Type B pancreatic cell (in vitro differentiated cells): ENCODE data around the gene ARMH4. TPM values are rescaled to one million over a fixed set of nuclear protein-coding genes. Genes with fewer than 3 reads are reported as not detected.

Experiments
- DNase-seq: peaks from one replicate; pipeline ENCODE4 v3.0.0; 2021; ENCODE audit warnings: mixed read lengths; ENCODE audit not compliant: unreplicated experiment; ENCODE audit errors: extremely low spot score
- H3K27ac Mint-ChIP-seq: 2 replicates; pipeline ENCODE4 v1.8.0; 2021; ENCODE audit warnings: mild to moderate bottlenecking, mixed read lengths
- H3K27me3 Mint-ChIP-seq: 2 replicates; pipeline ENCODE4 v1.8.0; 2021; ENCODE audit warnings: mixed read lengths
- H3K36me3 Mint-ChIP-seq: 2 replicates; pipeline ENCODE4 v1.8.0; 2021; ENCODE audit warnings: mixed read lengths
- H3K4me1 Mint-ChIP-seq: one replicate; pipeline ENCODE4 v1.8.0; 2021; ENCODE audit warnings: mixed read lengths; ENCODE audit not compliant: unreplicated experiment
- H3K4me3 Mint-ChIP-seq: 2 replicates; pipeline ENCODE4 v1.8.0; 2021; ENCODE audit warnings: mild to moderate bottlenecking, mixed read lengths
- H3K9me3 Mint-ChIP-seq: 2 replicates; pipeline ENCODE4 v1.8.0; 2021; ENCODE audit warnings: mixed read lengths
- long read RNA-seq: library from polyadenylated mRNA; unstranded; transcript quantifications from one replicate; pipeline ENCODE4 v2.0.0, GENCODE V29; 2020
- total RNA-seq: library from RNA; stranded (reverse); gene quantifications from 2 replicates; pipeline ENCODE4 v1.2.1, GENCODE V29; 2021; ENCODE audit warnings: low replicate concordance
- TF ChIP-seq, protein P1 (sequence below): fragments of 200-600 bp; sonication (generic); conservative IDR thresholded peaks from 2 replicates; pipeline ENCODE4 v1.5.0; 2021; ENCODE audit warnings: antibody characterized with exemption, mild to moderate bottlenecking

ARMH4 gene, protein sequence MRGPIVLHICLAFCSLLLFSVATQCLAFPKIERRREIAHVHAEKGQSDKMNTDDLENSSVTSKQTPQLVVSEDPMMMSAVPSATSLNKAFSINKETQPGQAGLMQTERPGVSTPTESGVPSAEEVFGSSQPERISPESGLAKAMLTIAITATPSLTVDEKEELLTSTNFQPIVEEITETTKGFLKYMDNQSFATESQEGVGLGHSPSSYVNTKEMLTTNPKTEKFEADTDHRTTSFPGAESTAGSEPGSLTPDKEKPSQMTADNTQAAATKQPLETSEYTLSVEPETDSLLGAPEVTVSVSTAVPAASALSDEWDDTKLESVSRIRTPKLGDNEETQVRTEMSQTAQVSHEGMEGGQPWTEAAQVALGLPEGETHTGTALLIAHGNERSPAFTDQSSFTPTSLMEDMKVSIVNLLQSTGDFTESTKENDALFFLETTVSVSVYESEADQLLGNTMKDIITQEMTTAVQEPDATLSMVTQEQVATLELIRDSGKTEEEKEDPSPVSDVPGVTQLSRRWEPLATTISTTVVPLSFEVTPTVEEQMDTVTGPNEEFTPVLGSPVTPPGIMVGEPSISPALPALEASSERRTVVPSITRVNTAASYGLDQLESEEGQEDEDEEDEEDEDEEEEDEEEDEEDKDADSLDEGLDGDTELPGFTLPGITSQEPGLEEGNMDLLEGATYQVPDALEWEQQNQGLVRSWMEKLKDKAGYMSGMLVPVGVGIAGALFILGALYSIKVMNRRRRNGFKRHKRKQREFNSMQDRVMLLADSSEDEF
- total RNA-seq: 7.5 and 22.0 TPM in 2 replicates
- long read RNA-seq, full-length matches to known transcripts: 2 of 14 reads
- long read RNA-seq, partial matches to known transcripts: 8 of 14 reads
- long read RNA-seq, other reads (novel, unspliced or antisense): 4 of 14 reads

DNA sequence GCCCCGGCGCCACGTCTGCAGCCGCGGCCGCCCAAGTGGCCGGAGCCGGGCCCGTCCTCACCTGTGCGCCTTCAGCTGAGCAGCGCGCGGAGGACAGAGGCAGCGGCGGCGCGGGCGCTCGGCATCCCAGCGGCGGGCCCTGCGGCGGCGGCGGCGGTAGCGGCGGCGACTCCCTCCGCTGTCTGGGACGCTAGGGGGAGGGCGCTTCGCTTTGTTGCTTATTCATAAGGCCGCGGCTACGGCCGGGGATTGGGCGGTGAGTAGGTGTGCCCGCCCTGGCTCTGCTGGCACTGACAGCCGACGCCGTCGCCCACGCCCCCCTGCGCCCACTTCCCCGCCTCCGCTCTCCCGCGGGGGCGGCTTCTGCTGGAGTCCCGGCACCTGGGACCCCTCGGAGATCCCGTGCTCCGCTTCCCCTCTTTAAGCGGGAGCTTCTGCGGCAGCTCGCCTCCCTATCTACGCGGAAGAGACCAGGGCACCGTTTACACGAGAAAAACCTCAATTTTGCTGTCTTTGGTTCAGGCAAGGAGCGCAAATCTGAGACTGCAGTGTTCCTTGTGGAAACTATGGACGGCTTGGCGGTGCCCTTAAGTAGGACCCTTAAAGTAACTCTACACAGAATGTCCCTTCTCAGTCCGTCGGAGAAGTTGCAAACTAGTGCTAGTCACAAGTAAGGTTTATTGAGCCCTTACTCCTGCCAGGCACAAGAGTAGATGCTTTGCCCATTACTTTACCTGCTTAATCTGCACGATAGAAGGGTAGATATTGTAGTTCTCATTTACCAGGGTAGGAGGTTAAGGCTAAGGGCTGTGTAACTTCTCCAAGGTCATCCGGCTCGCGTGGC, at the start of gene ARMH4:
ARMH4 (minus strand) TSS at position 200 of the 844 bp plus-strand sequence. CDS start 12,855 bp downstream, outside the sequence.
- Mint-ChIP-seq H3K27ac (peak within 1 kb of the TSS; percentile 59), H3K9me3 (no peaks in the 10 kb centered on the region), H3K27me3 (peaks cover 50% of the 10 kb centered on the region), H3K4me3 (peak within 1 kb of the TSS; percentile 94), H3K36me3 (no peaks in the 10 kb centered on the region), H3K4me1 (peaks cover 15% of the 10 kb centered on the region)
- DNase-seq: peak; percentile 85
- TF ChIP-seq, protein P1, sequence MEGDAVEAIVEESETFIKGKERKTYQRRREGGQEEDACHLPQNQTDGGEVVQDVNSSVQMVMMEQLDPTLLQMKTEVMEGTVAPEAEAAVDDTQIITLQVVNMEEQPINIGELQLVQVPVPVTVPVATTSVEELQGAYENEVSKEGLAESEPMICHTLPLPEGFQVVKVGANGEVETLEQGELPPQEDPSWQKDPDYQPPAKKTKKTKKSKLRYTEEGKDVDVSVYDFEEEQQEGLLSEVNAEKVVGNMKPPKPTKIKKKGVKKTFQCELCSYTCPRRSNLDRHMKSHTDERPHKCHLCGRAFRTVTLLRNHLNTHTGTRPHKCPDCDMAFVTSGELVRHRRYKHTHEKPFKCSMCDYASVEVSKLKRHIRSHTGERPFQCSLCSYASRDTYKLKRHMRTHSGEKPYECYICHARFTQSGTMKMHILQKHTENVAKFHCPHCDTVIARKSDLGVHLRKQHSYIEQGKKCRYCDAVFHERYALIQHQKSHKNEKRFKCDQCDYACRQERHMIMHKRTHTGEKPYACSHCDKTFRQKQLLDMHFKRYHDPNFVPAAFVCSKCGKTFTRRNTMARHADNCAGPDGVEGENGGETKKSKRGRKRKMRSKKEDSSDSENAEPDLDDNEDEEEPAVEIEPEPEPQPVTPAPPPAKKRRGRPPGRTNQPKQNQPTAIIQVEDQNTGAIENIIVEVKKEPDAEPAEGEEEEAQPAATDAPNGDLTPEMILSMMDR: peak; percentile 45

DNA sequence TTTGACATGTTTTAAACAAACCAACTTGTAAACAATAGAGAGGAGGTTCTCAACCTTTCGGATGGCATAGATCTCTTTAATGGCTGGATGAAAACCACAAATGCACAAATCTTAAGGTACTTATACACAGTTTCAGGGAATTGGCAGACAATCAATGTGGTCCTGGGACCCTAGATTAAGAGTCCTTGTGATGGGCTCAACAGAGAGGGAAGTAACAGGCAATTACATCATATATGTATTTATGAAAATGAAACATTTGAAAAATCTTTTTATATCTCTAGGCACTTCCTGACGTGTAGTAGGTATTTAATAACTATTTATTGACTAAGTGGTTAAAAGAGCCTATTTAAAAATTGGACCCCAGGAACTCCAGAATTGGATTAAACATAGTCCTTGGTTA, 48.8 kb upstream of the ARMH4 start:
- TF ChIP-seq, protein P1: no peak
- no peak for DNase-seq
- H3K4me3 Mint-ChIP-seq: peak overlapping the region; percentile 95
- H3K36me3 Mint-ChIP-seq: peaks cover 8% of the 10 kb centered on the region
- peak overlapping the region; percentile 93 for H3K27ac Mint-ChIP-seq
- no peaks in the 10 kb centered on the region for H3K9me3 Mint-ChIP-seq
- peaks cover 2% of the 10 kb centered on the region for H3K27me3 Mint-ChIP-seq
- H3K4me1 Mint-ChIP-seq: peaks cover 17% of the 10 kb centered on the region

DNA sequence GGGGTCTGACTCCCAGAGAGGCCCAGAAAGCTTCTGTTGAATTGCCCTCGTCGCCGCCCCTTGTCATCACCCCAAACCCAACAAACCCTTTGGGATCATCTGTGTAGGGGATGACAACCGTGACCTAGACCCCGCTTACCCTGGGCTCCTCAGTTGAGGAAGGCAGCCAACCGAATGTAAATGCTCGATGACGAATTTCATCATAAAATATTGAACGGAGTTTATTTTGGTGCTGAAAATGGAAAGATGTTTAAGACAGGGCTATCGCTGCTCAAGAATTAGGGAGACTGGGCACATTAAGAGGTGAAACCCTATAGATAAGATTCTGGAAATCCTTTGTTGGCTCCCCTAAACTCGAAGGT, 48.4 kb upstream of the ARMH4 start:
- peaks cover 5% of the 10 kb centered on the region for H3K27me3 Mint-ChIP-seq
- DNase-seq: no peak
- TF ChIP-seq, protein P1: no peak
- peak overlapping the region; percentile 95 for H3K4me3 Mint-ChIP-seq
- no peaks in the 10 kb centered on the region for H3K9me3 Mint-ChIP-seq
- peak overlapping the region; percentile 93 for H3K27ac Mint-ChIP-seq
- peaks cover 8% of the 10 kb centered on the region for H3K36me3 Mint-ChIP-seq
- H3K4me1 Mint-ChIP-seq: peaks cover 17% of the 10 kb centered on the region

DNA sequence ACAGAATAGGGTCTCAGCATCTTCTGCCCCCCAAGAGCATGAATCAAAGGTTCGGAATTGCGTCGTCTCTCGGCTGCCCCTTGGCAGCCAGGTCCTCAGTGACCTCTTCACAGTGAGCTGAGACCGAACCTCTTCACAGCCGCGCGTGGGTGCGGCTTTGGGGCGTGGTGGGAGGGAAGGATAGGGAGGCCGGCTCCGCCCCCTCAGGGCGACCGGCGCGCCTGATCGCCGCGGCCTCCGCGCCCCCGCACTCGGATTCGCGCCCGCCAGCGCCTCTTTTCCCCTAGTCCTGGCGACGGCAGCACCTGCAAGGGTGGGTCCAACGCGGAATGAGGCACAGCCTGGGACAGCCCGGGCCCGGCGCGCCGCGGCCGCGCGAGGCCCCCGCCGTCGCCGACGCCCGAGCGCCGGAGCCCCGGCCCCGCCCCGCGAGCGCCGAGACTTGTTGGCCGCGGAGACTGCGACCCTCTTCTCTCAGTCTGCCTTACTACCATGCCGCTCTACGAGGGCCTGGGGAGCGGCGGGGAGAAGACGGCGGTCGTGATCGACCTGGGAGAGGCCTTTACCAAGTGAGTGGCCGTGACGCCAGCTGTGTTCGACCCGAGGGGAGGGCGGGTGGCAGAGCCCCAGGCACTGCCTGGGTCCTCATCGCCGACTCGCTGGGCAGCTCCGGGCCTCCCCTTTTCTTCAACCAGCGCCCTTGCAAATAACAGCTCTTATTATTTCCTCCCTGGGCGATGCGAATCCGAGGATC, 47.9 kb upstream of the ARMH4 start, which contains the start of gene ACTR10:
ACTR10 (plus strand) TSS at position 424 of the 754 bp plus-strand sequence; CDS start at position 493, 69 bp downstream.
- Mint-ChIP-seq H3K9me3 (no peaks in the 10 kb centered on the region), H3K27me3 (peaks cover 5% of the 10 kb centered on the region), H3K4me1 (peaks cover 17% of the 10 kb centered on the region), H3K4me3 (peak within 1 kb of the TSS; percentile 98), H3K36me3 (peaks cover 8% of the 10 kb centered on the region), H3K27ac (peak within 1 kb of the TSS; percentile 97)
- peak; percentile 91 for DNase-seq
- TF ChIP-seq, protein P1: no peak
